Measurements from ENCODE around the gene TGFB1. TPM values are rescaled to one million over a fixed set of nuclear protein-coding genes. Genes with fewer than 3 reads are reported as not detected.

The TGFB1 gene
- total RNA-seq, 1 experiment from 2014 or later = 30.1 TPM

- H3K4me3 Mint-ChIP-seq = no peak overlapping the region
- H3K27me3 Mint-ChIP-seq (ENCODE audit: low read depth) = no peaks in the 10 kb centered on the region
- H3K27ac Mint-ChIP-seq = no peak overlapping the region
- H3K23me2 ChIP-seq (ENCODE audit: insufficient read length, low read depth, low read length, poor library complexity, severe bottlenecking) = no peaks in the 10 kb centered on the region
- H3K9ac ChIP-seq (ENCODE audit: extremely low read depth, insufficient read length, low read length) = no peak overlapping the region
- H3K4ac ChIP-seq (ENCODE audit: low read depth, low read length) = no peak overlapping the region
- H2BK12ac ChIP-seq (ENCODE audit: insufficient read length, low read depth, low read length) = no peak overlapping the region
- no peak overlapping the region for H2AFZ ChIP-seq (ENCODE audit: low read length)
- no CpG with 5 or more reads among the region's 2 CpGs for WGBS (ENCODE audit: extremely low coverage, insufficient read length, low lambda C conversion rate)
- H3K27me3 ChIP-seq (ENCODE audit: insufficient read depth, low read length) = no peaks in the 10 kb centered on the region
- H3K9me3 ChIP-seq (ENCODE audit: control insufficient read depth, low read depth, low read length) = no peaks in the 10 kb centered on the region
- H3K9me3 Mint-ChIP-seq = no peaks in the 10 kb centered on the region
- no peaks in the 10 kb centered on the region; a peak in 1 of 7 replicates for H3K36me3 Mint-ChIP-seq (ENCODE audit: insufficient read depth in 1 of 3, low read depth in 3 of 3)
- H3K23ac ChIP-seq (ENCODE audit: insufficient read length, low read depth, low read length) = no peak overlapping the region
- no peak overlapping the region for H2BK5ac ChIP-seq (ENCODE audit: insufficient read length, low read length)
- H3K4me2 ChIP-seq (ENCODE audit: insufficient read depth, insufficient read length, low read length) = no peak overlapping the region
- H3K79me1 ChIP-seq (ENCODE audit: insufficient read depth, low read depth, low read length, poor library complexity, severe bottlenecking) = no peaks in the 10 kb centered on the region
- no peak overlapping the region for H2BK20ac ChIP-seq (ENCODE audit: low read depth, low read length, poor library complexity, severe bottlenecking)
- TF ChIP-seq CTCF (conservative IDR thresholded peaks at IDR 0.05) = no peak
- no peak overlapping the region for H3K14ac ChIP-seq (ENCODE audit: insufficient read depth, low read length)
- H2BK120ac ChIP-seq (ENCODE audit: low read depth, low read length, poor library complexity, severe bottlenecking) = no peak overlapping the region
- H3K4me1 ChIP-seq (ENCODE audit: insufficient read depth, low read length) = no peaks in the 10 kb centered on the region
- no peak overlapping the region for H4K91ac ChIP-seq (ENCODE audit: insufficient read length, low read depth, low read length)
- H3K79me2 ChIP-seq (ENCODE audit: insufficient read depth, low read length) = no peaks in the 10 kb centered on the region
- no peak overlapping the region for H4K5ac ChIP-seq (ENCODE audit: insufficient read length, low read depth, low read length)
- H4K20me1 ChIP-seq (ENCODE audit: control insufficient read depth, insufficient read depth, insufficient read length) = no peaks in the 10 kb centered on the region
- H3K56ac ChIP-seq (ENCODE audit: insufficient read length, low read depth, low read length) = no peak overlapping the region
- H3T11ph ChIP-seq (ENCODE audit: low read length) = no peak overlapping the region
- H4K8ac ChIP-seq (replicated peaks; ENCODE audit: insufficient read length, low read depth, low read length) = no peak overlapping the region
- no peak overlapping the region for H3K27ac ChIP-seq (ENCODE audit: insufficient read length, low read depth, low read length)
- peaks cover 2 to 3% of the 10 kb centered on the region in 2 experiments; a peak in 1 of 4 replicates for H3K4me1 Mint-ChIP-seq
- H2BK15ac ChIP-seq (ENCODE audit: low read depth, low read length) = no peak overlapping the region
- no peak for DNase-seq
- H2AK5ac ChIP-seq (ENCODE audit: insufficient read length, low read length) = no peak overlapping the region
- H3K18ac ChIP-seq (ENCODE audit: insufficient read length, low read depth, low read length) = no peak overlapping the region
These were observed 16.0 kb upstream of the TGFB1 start for GRCh38 chr19:41369769-41370168.

All from H9 (cell line).